Tibial nerve (tissue), 3 donors: Measurements from ENCODE around the gene NELFA.

Experiments used
- CTCF ChIP-seq, 5 experiments: fragments of 200-600 bp in 3 of 5; fragments of 450-650 bp in 2 of 5; sonication (generic) in 3 of 5; IDR thresholded peaks; one replicate each; pipeline ENCODE4 v1.5.1; 2016 to 2019; ENCODE audit warnings: antibody characterized with exemption in 5 of 5, mild to moderate bottlenecking in 3 of 5, moderate library complexity in 2 of 5
- POLR2A ChIP-seq, 2 donors: fragments of 450-650 bp; IDR thresholded peaks; one replicate each; pipeline ENCODE4 v1.6.1; 2017; ENCODE audit warnings: antibody characterized with exemption in 2 of 2, mild to moderate bottlenecking in 2 of 2, moderate library complexity in 2 of 2

DNA sequence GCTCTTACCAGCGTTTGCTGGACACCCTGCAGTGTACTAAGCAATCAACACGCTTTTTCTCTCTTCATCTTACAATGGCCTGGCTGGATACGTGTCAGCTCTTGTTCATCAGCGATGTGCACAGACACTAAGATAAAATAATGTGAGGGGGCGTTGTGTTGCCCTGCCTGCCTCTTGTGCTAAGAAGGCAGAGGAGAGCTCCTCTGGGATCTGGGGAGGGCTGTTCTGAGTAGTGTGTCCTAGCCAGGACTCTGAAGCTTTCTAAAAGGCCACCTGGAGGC lies 49.7 kb downstream of the NELFA start:
- TF ChIP-seq CTCF (IDR thresholded peaks at IDR 0.05) (no peak), POLR2A (IDR thresholded peaks at IDR 0.05) (no peak)
